ELR (cell line): ENCODE measurements around the gene GALNT18.

Source experiments
- DNase-seq: peaks from one replicate; pipeline ENCODE4 v3.0.0-alpha.2; 2015; ENCODE audit warnings: low read depth

The GALNT18 gene

DNA sequence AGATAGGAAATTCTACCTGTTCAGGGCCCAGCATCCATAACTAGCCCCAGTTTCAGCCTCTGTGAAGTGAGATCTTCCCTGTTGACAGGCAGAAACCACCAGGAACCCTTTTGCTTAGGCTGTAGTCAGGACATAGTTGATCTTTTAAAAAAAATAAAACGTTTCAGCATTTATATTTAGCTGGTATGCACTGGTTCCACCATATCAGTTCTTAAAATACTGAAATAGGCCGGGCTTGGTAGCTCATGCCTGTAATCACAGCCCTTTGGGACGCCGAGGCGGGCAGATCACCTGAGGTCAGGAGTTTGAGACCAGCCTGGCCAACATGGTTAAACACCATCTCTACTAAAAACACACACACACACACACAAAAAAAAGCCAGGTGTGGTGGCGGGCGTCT is 35.3 kb downstream of the GALNT18 start:
- no peak for DNase-seq

DNA sequence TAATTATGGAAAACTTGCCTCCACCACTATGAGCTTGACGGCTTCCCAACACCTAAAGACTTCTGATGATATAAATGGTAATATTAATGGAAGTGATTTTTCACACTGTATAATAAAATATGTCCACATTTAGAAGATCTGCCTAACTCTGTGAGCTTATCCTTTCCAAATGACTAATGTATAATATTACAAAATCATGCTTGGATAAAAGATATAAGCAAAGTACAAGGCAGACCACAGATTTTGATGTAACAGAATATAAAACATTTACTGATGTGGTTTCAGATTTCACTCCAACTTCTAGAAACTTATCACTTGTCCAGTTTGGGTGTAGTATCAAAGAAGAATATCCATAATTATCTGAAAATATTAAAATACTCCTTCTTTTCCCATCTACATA is 36.9 kb downstream of the GALNT18 start:
- DNase-seq: no peak

DNA sequence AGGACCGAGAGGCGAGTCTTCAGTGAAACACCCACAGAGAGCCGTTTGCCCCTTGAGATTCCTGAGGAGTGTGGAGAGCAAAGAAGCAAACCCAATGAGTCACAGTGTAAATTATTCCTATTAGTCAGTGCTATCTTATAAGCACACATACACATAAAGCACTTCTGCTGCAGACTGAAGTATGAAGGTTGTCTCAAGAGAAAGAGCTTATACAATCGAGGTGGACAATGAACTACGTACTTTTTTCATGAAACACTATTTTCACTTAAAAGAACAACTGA is 37.3 kb downstream of the GALNT18 start:
- DNase-seq: peak; percentile 66

DNA sequence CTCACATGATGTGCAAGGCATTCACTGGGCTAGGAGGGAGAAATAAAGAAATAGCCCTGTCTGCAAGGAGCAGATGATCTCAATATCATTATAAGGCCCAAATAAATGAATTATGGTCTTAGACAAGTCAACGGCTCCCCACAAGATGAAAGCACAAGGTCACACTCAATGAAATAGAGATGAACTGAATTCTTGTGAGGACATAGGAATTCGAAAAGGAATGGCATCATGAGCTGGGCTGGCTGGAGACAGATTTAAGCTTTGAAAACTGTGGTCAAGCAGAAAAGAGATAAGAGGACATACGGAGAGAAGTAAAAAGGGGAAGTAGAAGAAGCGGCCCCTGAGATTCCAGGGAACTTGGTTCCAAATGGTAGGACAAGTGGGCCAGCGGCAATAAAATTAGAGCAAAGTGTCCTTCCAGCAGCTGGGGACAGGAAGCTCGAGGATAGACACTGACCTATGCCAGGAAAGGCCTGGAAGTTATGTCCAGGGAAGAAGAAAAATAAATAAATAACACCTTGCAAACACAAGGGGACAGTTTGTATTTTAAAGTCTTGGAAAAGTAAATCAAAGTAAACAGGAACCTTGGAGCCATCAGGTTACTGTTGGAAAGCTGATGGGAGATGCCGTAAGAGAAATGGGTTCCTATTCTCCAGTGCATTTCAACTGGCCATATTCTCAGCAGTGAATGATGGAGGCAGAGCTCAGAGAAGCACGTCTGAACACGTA is 37.8 kb downstream of the GALNT18 start:
- DNase-seq: no peak

DNA sequence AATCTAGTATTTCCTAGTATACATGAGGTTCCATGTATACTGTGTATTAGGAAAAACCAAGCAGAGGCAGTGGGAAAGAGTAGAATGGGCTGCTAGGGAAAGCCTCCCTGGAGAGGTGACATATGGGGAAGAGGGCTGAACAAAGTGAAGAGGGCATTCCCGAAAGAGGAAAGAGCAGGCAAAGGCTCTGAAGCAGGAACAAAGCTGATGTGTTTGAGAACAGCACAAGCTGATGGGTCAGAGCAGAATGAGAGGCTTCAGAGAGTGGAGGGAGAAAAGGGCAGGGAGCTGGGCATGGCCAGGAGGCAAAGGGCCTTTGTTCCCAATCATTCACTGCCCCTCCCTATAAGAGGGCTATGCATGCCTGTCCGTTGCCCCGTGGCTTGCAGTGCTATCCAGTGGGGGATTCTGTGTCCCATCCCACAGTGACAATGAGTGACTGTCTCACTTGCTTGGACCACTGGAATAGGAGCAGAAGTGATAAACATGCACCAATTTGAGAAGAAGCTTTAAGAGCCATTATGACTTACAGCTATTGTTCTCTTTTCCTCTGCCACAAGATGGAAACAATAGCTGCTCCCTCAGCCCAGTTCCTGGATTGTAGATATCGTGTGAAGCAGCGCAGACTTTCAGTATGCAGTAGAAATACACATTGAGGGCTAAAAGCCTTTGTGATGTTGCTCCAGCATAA is 39.6 kb downstream of the GALNT18 start:
- DNase-seq: no peak

DNA sequence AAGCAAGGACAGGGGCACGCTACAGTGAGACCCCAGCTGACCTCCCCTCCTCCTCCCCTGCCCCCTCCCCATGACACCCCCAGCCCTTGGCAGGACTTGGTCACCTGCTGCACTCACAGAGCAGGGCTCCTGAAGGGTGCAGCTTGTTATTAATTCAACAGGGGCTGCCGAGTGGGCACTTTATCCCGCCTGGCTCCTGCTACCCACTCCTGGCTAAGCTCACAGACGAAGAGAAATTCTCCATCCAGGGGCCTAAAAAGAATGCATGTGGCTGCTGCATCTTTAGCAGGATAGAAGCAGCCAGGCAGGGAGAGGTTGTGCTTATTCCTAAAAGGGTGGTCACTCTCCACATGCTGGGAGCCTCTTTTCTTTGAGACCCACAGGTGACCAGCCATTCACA is 40.3 kb downstream of the GALNT18 start:
- no peak for DNase-seq

DNA sequence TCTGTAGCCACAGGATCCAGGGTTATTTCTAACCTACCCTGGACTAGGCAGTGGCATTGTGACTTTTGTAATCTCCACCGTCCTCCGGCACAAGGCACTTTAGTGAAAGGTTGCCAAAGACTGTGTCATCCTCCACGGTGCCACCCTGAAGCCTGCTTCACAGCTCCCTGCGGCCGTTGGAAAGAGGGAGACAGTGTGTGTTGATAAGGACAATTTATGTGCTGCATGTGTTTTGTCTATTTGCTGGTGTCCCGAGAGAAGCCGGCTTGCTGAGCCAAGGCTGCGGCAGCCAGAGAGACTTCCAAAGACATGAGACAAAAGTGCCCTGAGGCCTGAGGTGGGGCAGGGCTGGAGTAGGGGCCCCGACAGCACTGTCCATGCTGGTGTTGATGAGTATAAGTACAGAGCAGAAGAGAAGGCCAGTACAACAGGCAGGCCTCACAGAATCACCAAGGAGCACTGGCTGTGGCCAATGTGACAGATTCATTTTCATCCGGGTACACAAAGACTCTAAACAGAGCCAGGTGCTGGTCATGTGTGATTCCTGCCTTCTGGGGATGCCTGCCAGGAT is 40.9 kb downstream of the GALNT18 start:
- DNase-seq: no peak

DNA sequence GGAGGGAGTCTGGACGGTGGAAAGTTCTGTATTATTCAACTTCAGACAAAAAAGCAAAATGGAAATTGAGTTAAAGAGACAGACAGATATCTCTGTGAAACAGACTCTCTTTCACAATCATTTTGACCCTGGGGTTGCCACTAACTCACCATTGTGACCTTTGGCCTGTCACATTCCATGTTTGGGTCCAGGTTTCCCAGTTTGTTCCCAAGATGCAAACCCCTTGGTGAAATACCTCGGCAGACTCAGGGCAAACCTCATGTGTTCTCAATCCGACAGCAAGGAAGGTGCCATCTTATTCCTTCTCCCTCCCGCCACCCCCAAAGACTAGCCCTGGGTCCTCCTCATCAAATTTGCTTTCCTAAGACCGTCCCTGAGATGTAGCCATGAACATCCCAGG is 41.8 kb downstream of the GALNT18 start:
- DNase-seq: no peak

DNA sequence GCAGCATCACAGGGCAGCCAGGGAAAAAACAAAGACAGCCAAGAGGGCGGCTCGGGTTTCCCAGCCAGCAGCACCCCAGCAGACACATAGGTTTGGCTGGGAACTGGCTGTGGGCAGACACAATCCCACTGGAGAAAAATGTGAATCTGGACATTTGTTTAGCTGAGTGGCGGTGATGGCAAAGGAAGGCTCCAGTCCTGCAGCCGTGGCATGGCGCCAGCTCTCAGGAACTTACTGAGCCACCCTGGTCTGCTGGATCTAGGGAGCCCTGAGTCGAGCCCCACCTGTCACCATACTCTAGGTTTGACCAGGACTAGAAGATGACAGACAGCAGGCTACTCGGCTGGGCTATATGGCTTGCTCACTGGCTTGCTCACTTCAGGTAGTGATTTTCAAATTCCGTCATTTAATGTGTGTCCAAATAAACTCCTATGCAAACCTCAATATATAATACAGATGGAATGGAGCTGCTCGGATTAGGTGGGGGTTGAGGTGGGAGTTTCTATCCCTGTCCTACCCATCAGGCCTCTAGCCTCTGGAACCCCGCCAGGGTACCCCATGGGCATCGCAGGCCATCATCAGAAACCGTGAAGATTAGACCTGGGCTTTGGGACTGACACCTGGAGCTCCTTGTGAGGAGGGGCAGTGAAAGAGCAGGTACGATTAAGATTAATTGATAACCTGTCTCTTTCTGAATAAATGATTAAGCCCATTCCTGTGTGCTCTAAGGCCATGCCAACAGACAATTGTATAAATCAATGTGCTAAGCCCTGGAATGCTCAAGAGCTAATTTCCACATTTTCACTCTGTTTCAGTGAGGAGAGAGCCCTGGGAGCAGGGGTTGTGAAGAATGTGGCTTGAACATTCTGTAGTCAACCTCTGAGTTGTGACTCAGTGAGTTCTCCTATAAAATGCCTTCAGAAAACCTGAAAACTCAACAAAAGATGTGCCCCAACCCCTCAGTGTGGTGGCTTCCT is 42.5 kb downstream of the GALNT18 start:
- DNase-seq: no peak

DNA sequence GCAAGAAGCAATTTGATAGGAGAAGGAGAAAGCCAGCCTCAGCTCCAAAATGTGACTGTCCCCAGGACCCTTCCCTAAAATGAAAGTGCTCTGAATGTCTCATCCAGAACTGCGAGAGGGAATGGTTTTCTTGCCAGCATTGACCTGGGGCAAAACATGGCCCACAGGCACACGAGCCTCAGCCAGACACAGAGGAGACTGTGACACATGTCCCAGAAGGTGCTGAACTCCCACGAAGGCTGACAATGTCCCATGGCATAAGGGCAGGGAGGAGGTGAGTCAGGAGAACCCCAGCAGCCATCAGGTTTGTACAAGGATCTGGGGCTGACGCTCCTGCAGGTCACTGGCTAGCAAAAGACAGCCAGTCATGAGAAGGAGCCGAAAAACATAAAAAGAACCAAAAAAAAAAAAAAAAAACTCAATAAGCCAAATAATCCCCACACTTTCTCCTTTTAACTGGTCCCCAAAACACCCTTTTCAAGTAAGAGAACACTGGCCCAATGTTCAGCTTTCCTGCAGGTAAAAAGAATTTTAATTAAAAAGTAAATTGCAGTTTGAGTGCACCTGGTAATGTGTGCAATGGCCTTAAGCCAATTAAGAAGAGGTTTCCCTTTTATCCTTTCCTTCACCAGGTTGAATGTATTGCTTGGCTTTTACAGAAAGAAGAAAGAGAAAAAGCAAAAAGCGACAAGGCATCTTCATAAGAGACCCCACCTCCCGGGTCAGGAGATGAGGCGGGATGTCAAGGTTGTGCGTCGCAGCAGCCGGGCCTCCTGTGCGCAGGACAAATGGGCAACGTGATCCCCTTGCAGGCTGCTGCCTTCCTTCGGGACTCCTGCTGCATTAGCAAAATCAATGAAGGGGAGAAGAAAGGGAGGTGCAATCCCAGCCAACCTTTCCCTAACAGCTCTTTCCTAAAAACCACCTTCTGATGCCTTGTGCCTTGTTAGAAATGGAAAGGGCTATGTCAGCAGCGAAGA is 43.6 kb downstream of the GALNT18 start:
- no peak for DNase-seq

DNA sequence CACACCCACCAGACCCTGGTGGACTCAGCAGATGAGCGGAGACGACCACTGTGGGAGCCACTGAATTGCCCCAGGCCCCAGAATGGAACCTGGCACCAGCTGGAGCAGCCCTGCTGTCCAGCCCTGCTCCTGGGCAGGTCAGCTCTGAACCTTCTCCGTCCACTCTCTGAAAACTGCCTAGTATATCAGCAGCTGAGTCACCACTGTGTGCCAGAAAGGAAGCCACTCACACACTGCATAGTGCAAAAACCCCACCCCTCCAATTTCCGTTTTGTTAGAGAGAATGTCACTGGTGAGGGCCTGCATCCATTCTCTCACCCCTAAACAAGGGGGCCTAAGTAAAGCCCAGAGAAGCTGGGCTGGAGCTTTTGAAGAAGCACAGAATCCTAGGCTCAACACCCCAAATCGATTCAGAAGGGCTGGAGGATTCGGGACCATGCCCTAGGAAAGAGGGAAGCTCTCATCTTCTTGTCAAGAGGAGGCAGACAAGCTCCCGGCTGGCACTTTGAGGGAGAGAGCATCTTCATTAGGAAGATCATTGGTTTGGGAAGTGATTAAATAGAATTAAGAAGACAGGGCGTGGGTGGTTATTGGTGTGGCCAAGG is 44.5 kb downstream of the GALNT18 start:
- DNase-seq: peak; percentile 40

DNA sequence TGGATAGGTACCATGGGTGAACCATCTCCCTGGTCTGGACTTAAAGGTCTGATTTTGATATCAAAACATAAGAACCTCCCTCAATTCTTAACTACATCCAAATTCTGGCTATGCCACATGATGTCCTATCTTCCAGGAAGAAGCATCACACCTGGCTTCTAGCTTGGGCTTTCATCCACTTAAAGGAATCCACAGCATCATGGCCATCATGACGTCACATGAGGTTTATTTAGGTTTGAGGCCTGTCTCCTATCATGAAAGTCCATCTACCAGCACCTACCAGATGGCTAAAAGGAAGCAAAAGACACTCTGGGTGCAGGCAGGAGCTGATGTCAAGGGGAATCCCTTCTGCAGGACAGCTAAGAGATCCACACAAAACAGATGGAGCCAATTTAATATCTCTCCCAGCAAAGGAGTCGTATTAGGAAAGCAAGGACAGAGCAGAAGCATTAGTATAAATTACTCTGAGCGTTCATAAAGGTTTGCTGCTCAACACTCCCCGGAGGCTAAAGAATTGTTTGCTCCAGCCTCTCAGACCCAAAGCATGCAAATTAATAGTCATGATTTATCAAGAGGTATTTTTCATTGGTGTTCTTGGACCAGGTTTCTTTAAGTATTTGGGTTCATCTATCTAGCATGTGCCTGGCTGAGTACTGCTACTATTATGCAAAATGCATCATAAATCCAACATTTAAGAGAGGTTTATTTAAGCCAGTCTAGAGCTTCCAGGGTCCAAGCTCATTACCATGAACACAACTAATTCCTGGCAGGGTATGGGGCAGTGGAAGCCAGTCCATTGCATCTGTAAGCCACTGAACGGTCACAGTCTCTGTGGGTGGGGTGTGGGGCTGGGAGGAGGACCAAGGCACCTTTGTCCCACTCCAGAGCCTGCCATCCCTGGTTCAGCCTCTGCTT is 47.2 kb downstream of the GALNT18 start:
- no peak for DNase-seq

DNA sequence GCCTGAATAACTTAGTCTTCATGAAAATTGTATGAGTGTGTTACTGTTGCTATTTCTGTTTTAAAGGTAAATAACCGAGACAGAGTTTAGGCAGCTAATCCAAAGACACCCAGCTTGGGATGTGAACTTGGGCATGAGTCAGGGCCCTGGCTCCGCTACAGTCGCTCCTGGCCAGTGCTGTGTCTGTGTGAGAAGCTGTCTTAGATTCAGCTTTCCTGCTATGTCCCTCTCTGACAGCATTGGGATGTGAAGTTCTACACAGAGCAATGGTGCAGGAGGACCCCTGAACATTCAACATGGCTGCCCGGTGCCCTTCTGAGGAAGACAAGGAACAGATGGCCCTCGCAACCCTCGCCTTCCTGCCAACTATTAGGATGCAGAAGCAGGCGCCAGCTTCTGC is 49.4 kb downstream of the GALNT18 start:
- no peak for DNase-seq

DNA sequence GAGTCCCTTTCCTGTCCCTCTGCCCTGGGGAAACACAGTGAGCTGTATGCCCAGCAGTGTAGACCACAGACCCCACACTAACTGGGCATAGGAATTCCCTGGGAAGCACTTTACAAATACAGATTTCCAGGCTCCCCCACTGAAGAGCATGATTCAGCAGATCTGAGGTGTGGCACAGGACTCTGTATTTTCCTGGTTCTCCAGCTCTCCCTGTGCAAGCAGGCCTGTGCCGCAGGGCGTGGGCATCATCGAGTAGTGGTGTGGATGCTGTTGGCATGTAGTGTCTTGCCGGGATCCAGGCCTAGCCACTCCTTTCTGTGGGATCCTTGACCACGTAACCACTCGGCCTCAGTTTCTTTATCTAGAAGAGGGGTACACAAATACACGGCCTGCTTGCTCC is 49.9 kb downstream of the GALNT18 start:
- no peak for DNase-seq

DNA sequence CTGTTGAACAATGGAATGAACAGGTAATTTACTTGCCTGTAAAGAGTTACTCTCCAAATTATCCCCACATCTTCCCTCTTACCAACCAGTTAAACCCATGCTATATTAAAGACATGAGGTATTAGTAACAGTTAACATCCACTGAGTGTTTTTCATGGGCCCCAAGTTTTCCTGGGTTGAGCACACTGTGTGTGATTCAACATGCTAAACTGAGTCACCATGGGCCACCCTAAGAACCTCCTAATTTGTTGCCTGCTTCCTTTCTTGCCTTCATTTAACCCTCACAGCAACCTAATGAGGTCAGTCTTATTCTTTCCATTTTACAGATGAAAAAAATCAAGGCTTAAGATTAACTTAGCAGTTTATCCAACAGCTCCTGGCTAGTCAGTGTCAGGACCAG is 51.0 kb downstream of the GALNT18 start:
- no peak for DNase-seq

DNA sequence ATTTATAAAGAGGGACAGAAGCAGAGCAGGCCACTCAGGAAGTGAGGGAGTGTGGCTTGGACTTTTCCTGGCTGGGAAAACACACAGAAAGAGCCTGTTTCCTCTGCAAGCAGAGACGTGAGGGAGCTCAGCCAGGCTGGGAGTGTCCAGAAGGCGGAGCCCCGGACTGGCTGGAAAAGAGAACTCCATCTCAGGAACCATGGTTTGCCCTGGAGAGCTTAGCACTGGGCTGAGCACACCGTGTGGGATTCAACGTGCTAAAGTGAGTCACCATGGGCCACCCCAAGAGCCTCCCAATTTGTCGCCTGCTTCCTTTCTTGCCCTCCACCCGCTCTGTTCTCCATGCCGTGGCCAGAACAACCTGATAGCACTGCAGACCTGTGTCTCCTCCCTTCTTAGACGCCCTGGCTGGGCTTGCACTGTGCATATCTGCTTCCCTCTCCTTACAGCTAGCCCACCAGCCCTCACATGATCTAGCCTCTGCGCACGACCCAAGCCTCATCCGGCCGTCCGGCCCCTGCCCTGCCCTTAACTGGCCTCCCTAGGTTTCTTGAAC is 51.8 kb downstream of the GALNT18 start:
- DNase-seq: no peak

DNA sequence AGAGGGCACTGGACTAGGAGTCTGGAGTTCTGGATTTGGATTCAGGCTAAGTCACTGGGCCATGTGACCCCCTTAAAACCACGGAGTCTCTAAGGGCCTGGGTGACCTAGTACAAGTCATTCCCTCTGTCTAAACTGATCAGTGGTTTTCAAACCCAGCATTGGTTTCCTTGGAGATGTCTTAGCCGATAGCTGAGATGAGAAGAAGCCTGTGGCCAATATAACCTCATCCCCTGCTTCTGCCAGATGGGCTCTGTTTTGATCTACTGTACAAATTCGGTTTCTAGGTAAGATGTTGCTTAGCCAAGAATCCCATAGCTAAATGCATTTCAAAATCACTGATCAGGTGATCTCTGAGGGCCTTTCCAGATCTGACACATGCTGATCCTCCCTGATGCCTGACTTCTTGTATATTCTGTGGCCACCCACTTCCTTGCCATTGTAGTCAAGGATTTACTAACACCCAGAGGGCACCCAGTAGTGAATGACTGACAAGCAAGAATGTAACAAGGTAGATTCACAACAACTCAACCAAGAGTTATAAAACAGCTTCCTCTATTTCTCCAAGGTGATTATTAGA is 53.1 kb downstream of the GALNT18 start:
- no peak for DNase-seq

DNA sequence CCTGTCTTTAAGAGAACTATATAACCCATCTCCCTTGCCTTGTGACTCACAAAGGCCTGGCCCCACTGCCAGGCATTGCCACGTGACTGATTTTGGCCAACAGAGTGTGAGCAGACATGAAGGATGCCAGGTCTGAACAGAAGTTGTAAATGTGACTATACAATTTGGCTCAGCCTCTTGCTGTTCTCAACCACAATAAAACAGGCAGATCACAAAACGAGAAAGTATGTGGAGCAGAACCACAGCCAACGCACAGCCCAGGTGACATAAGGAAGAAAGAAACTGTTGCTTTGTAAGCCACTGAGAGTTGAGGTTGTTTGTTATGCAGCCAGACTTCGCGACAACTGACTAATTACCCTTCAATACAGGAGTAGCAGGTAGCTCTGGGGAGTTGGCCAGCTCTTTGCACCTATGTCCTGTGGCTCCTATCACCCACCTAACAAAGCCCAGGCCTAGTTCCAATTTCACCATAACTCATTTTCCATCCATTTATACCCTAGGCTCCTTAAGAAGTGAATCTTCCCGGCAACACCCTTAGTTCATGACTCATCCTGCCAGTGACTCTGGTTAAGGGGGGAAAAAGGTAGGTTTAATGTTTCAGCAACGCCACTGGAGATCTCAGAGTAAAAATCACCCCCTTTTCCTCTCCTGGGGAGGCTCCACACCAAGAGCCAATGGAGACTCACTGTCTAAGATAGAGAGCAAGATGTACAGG is 53.7 kb downstream of the GALNT18 start:
- no peak for DNase-seq

DNA sequence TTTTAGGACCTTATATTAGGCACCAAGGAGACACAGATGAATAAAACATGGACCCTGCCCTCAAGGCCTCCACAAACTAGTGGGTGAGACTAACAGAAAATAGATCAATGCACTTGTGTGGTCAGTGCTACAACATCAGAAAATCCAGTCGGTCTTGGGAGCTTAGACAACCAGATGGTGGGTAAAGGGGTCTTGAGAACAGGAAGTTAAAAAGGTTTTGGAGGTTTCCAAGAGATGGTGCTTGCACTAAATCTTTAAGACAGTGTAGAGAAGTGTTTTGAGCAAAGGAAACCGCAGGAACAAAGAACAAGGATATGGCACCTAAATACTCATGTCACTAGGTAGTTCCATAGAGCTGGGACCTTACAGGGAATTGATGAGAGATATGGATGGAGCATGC is 56.2 kb downstream of the GALNT18 start:
- DNase-seq: no peak
